Ovary (tissue), 3 donors: ENCODE results near the gene BRD7.

Source experiments
- EP300 ChIP-seq: sonication (generic); formaldehyde crosslinking; IDR thresholded peaks from one replicate; pipeline ENCODE4 v1.6.1; 2017; ENCODE audit warnings: antibody characterized with exemption
- POLR2A ChIP-seq: fragments of 450-650 bp; IDR thresholded peaks from one replicate; pipeline ENCODE4 v1.6.1; 2017; ENCODE audit warnings: antibody characterized with exemption, mild to moderate bottlenecking, moderate library complexity
- TF ChIP-seq, protein P1 (sequence below), 3 donors: fragments of 450-650 bp in 2 of 3; fragments of 200-600 bp in 1 of 3; IDR thresholded peaks; one replicate each; pipeline versions ENCODE4 v1.5.1 to v1.8.0; 2016 to 2022; ENCODE audit warnings: antibody characterized with exemption in 3 of 3, mild to moderate bottlenecking in 1 of 3
- donor health status: DM: no; HTN: no; CAD: no.

DNA sequence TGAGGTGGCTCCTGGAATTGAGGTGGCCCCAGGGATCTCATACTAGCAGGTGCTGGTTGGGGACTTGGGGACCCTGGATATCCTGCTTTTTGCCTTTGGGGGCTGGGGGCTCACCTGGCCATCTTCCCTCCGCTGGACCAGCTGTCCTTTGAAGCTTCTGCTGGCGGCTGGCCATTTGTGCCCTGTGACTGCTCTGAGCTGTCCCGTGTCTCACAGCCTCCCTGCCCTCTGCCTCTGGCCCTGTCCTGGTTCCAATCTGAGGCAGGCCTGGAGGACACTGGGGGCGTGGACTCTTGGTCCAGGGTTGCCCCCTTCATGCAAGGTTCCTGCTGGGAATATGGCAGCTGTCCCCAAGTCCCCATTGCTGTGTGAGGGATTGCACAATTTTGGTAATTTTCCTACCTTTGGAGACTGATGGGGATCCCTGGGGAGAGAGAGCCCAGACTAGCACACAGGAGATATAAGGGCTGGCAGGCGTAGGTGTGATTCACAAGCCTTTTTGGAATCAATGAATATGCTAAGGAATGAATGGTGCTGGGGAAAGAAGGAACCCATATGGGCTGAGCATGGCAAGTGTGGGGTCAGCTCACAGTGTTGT is 83.3 kb downstream of the BRD7 start:
- TF ChIP-seq, protein P1, sequence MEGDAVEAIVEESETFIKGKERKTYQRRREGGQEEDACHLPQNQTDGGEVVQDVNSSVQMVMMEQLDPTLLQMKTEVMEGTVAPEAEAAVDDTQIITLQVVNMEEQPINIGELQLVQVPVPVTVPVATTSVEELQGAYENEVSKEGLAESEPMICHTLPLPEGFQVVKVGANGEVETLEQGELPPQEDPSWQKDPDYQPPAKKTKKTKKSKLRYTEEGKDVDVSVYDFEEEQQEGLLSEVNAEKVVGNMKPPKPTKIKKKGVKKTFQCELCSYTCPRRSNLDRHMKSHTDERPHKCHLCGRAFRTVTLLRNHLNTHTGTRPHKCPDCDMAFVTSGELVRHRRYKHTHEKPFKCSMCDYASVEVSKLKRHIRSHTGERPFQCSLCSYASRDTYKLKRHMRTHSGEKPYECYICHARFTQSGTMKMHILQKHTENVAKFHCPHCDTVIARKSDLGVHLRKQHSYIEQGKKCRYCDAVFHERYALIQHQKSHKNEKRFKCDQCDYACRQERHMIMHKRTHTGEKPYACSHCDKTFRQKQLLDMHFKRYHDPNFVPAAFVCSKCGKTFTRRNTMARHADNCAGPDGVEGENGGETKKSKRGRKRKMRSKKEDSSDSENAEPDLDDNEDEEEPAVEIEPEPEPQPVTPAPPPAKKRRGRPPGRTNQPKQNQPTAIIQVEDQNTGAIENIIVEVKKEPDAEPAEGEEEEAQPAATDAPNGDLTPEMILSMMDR (IDR thresholded peaks at IDR 0.05): no peak
- TF ChIP-seq POLR2A (no peak), EP300 (no peak)
